Memory B cell (primary cell): ENCODE results near the gene APOL4.
"Not testable (repeated sequence)": the region's sequence is repeated elsewhere in the genome, so short reads cannot be mapped to it uniquely, and the experiment has no call there.

ENCODE experiments used
- ATAC-seq: fragments of 150-1000 bp; cut with Tn5 transposase; 2 replicates; pipeline ENCODE4 v1.10.0; 2021; ENCODE audit warnings: low read depth, mild to moderate bottlenecking, moderate library complexity
- DNase-seq, 2 donors: peaks; one replicate each; pipeline ENCODE4 v3.0.0; 2022; ENCODE audit warnings: low spot score in 2 of 2
- H3K27ac Mint-ChIP-seq: one replicate; pipeline ENCODE4 v1.8.0; 2022; ENCODE audit warnings: mild to moderate bottlenecking, moderate library complexity, mixed read lengths
- H3K27me3 Mint-ChIP-seq: one replicate; pipeline ENCODE4 v1.8.0; 2022; ENCODE audit warnings: mixed read lengths
- H3K36me3 Mint-ChIP-seq: one replicate; pipeline ENCODE4 v1.8.0; 2022; ENCODE audit warnings: mild to moderate bottlenecking, mixed read lengths
- H3K4me1 Mint-ChIP-seq: one replicate; pipeline ENCODE4 v1.8.0; 2022; ENCODE audit warnings: mixed read lengths
- H3K4me3 Mint-ChIP-seq: one replicate; pipeline ENCODE4 v1.8.0; 2022; ENCODE audit warnings: mild to moderate bottlenecking, moderate library complexity, mixed read lengths
- H3K9me3 Mint-ChIP-seq: one replicate; pipeline ENCODE4 v1.8.0; 2022; ENCODE audit warnings: mixed read lengths

The APOL4 gene

DNA sequence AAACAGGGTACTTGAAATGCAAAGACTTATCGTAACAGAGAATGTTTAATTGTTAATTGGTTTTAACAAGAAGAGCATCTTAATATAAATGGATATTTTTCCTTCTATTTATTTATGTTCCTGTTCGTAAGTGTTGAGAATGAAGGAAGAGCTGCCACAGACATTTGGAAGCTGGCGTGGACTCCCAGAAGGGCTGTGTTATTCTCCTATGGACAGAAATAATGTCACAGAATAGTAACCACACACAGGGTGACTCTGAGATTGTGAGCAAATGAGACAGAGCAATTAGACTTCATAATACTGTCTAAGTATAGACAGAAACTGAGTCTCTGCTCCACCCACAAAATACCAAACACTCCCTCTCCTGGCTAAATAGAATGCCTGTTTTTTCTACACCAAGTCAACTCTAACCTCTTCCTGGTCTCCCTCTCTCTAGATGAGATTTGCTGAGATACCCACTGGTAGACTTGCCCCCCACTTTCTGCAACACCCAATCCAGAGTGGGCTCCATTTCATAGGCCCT lies 47.1 kb downstream of the APOL4 start:
- no peak for ATAC-seq
- peaks cover 31% of the 10 kb centered on the region for H3K36me3 Mint-ChIP-seq
- peaks cover 1% of the 10 kb centered on the region for H3K9me3 Mint-ChIP-seq
- no peaks in the 10 kb centered on the region for H3K27me3 Mint-ChIP-seq
- DNase-seq, result no peak
- no peak overlapping the region for H3K4me3 Mint-ChIP-seq
- H3K27ac Mint-ChIP-seq, result peak overlapping the region; percentile 23
- peaks cover 52% of the 10 kb centered on the region for H3K4me1 Mint-ChIP-seq

DNA sequence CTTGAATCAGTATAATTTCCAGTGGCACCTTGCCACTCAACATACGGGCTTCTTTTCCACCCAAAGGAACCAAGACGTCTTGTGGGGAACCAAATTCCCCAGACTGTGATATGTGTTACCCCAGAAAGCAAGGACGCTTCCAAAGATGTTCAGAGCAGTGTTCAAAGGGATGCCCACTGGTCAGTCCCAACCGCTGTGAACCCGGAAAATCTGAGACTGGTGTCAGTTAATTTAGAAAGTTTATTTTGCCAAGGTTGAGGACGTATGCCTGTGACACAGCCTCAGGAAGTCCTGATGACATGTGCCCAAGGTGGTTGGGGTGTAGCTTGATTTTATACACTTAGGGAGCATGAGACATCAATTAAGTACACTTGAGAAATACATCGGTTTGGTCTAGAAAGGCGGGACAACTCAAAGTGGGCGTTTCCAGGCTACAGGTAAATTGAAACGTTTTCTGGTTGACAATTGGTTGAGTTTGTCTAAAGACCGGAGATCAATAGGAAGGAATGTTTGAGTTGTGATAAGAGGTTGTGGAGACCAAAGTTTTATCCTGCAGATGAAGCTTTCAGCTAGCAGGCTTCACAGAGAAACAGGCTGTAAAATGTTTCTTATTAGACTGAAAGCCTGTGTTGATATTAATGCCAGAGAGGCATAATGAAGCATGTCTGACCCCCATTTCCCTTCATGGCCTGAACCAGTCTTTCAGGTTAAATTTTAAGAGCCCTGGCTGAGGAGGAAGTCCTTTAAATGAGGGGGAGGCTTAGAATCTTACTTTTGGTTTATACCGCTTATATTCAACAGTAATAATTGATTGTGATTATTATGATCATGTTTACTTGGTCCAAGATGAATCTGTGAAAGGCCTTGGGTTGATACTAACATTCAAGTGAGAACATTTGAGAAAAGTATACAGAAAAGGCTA lies 47.8 kb downstream of the APOL4 start:
- Mint-ChIP-seq H3K36me3 (peaks cover 31% of the 10 kb centered on the region), H3K27ac (peak overlapping the region; percentile 33)

DNA sequence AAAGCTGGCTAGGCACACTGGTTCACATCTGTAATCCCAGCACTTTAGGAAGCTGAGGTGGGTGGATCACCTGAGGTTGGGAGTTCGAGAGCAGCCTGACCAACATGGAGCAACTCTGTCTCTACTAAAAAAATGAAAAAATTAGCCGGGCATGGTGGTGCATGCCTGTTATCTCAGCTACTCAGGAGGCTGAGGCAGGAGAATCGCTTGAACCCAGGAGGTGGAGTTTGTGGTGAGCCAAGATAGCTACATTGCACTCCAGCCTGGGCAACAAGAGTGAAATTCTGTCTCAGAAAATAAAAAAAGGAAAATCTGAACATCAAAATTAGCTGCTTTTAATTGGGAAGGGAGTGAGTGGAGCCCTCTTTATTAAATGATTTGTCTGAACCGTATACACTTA lies 48.8 kb downstream of the APOL4 start:
- H3K27me3 Mint-ChIP-seq, H3K27ac Mint-ChIP-seq, DNase-seq, H3K9me3 Mint-ChIP-seq, ATAC-seq, H3K4me3 Mint-ChIP-seq: not testable (repeated sequence)
- peaks cover 42% of the 10 kb centered on the region for H3K4me1 Mint-ChIP-seq
- peaks cover 35% of the 10 kb centered on the region for H3K36me3 Mint-ChIP-seq

More for the DNA sequence above, 47.8 kb downstream of the APOL4 start:
- Mint-ChIP-seq H3K27me3 (no peaks in the 10 kb centered on the region), H3K4me3 (no peak overlapping the region), H3K4me1 (peaks cover 46% of the 10 kb centered on the region), H3K9me3 (peaks cover 1% of the 10 kb centered on the region)
- ATAC-seq (no peak), DNase-seq (no peak)

DNA sequence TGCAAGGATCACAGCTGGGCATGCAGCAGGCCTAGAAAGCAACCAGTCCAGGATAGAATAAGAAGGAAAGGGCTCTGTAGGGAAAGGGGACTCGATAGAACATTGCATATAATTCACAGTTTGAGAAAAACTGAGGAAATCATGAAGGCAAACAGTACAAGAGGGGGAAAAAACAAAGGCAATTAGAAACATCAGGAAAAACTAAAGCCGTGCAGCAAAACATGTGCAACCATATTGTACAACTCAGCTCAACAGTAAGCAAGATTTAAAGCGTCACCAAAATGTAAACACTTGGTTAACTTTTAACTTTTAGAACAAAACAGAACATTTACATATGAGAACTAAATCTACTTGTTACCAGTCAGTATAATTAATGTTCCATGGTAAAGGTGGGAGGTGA lies 49.5 kb downstream of the APOL4 start:
- peaks cover 38% of the 10 kb centered on the region for H3K4me1 Mint-ChIP-seq

DNA sequence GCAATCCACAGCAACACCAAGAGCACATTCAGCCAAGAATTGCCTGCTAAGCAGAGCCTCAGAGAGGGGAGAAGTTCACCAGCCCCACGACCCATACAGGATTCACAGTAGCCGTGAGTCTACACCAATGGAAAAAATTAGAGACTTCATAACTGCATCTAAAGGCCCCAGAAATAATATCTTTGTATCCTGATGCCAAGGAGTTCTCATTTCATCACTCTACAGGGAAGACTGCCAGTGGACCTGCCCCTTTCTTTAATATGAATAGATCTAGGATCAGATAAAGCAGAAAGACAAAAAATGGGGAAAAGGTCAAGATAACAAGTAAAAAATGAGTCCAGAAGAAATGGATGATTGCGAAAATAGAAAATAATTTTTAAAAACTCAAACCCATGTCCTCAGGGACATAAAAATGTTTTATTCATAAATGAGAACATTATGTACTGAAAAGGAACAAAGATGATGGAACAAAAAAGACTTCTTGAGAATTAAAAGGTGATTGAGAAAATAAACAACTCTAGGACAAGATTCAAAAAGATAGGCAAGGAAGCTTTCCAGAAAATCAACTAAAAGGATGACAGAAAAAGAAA lies 50.5 kb downstream of the APOL4 start:
- H3K27ac Mint-ChIP-seq, result peak overlapping the region; percentile 46
- no peaks in the 10 kb centered on the region for H3K27me3 Mint-ChIP-seq
- ATAC-seq (no peak), DNase-seq (no peak)
- no peak overlapping the region for H3K4me3 Mint-ChIP-seq
- peaks cover 1% of the 10 kb centered on the region for H3K9me3 Mint-ChIP-seq
- peaks cover 29% of the 10 kb centered on the region for H3K4me1 Mint-ChIP-seq
- H3K36me3 Mint-ChIP-seq, result peaks cover 35% of the 10 kb centered on the region

More for the DNA sequence above, 49.5 kb downstream of the APOL4 start:
- no peak overlapping the region for H3K27ac Mint-ChIP-seq
- H3K27me3 Mint-ChIP-seq, result no peaks in the 10 kb centered on the region
- ATAC-seq (no peak), DNase-seq (no peak)
- no peak overlapping the region for H3K4me3 Mint-ChIP-seq
- peaks cover 37% of the 10 kb centered on the region for H3K36me3 Mint-ChIP-seq
- H3K9me3 Mint-ChIP-seq, result peaks cover 1% of the 10 kb centered on the region

DNA sequence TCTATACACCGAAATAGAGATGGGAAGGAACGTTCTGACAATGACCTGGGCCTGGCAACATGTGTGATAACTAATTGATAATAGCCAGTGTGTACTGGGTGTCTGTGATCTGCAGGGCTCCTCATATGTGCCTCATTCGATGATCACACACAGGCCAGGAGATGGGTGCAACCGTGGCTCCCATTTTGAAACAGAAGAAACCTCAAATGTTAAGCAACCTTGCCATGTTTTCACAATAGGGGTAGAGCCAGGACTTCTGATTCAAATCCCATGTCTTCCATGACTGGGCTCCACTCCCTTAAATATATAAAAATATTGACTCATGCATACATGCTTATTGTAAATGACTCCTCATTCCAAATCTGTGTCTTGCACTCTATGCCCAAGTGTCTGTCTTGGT lies 52.2 kb downstream of the APOL4 start:
- H3K9me3 Mint-ChIP-seq, result peaks cover 1% of the 10 kb centered on the region
- H3K4me1 Mint-ChIP-seq, result peaks cover 19% of the 10 kb centered on the region
- H3K27ac Mint-ChIP-seq, result peak overlapping the region; percentile 24
- DNase-seq (no peak), ATAC-seq (no peak)
- H3K27me3 Mint-ChIP-seq, result no peaks in the 10 kb centered on the region
- H3K36me3 Mint-ChIP-seq, result peaks cover 31% of the 10 kb centered on the region
- H3K4me3 Mint-ChIP-seq, result no peak overlapping the region

DNA sequence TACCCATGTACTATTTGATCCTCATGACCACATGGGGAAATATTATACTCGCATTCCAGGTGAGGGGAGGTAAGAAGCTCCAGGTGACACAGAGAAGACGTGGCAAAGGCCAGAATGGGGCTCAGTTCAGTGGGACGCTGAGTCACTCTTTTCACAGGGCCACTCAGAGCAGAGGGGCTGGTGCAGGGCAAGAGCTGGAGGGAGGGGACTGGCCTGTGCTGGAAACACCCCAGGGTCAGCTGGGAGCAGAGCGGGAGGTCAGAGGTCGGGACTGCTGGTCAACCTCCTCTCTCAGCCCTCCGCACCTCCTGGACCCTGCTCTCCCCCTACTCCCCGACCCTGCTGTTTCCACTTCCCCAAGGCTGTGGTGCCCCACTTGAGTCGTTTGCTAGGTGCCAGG lies 53.2 kb downstream of the APOL4 start:
- Mint-ChIP-seq H3K36me3 (peaks cover 29% of the 10 kb centered on the region), H3K4me3 (no peak overlapping the region), H3K27me3 (no peaks in the 10 kb centered on the region), H3K4me1 (peaks cover 15% of the 10 kb centered on the region), H3K27ac (peak overlapping the region; percentile 73), H3K9me3 (peaks cover 1% of the 10 kb centered on the region)
- no peak for DNase-seq
- no peak for ATAC-seq

DNA sequence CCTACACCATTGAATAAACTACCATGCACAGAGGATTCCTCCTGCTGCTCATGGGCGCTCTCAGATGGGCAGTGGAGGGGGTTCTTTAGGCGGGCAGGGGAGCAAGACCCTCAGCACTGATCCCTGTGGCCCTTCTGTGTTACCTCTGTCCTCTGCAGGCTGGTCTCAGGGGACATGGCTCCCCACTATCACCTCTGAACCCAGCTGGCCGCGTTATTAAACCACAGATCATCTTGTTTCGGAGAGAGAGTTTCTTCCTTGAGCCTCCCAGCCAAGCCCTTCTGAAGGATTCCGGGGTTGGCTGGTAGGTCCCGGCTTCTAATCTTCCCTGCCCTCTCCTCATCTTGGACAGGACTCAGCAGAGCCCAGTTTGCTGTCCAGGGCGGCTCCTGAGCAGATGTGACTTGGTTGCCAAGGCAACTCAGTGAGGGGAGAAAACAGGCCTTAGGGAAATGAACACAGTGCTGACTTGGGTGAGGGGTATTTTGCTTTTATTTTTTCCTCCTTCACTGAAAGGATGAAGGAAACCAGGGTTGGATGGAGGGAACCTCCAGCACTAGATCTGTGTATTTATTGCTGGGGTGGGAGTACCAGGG lies 54.3 kb downstream of the APOL4 start:
- H3K4me1 Mint-ChIP-seq, result peaks cover 15% of the 10 kb centered on the region
- H3K36me3 Mint-ChIP-seq, result peaks cover 34% of the 10 kb centered on the region
- ATAC-seq, result no peak
- no peak overlapping the region for H3K4me3 Mint-ChIP-seq
- peak overlapping the region; percentile 73 for H3K27ac Mint-ChIP-seq
- H3K27me3 Mint-ChIP-seq, result no peaks in the 10 kb centered on the region
- peaks cover 1% of the 10 kb centered on the region for H3K9me3 Mint-ChIP-seq
- no peak for DNase-seq

DNA sequence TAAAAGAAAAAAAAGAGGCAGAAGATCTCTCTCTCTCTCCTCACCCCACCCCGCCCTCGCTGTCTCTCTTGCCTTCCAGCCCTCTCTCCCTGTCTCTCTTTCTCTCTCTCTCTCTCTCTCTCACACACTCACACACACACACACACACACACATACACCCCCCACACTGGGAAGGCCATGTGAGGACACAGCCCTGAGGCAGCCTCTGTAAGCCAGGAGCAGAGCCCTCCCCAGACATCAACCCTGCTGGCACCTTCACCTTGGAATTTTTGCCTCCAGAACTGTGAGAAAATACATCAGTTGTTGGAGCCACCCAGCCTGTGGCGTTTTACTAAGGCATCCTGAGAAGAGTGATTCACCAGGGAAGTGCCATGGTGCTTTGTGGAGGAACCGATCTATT lies 55.7 kb downstream of the APOL4 start:
- peaks cover 35% of the 10 kb centered on the region for H3K36me3 Mint-ChIP-seq

DNA sequence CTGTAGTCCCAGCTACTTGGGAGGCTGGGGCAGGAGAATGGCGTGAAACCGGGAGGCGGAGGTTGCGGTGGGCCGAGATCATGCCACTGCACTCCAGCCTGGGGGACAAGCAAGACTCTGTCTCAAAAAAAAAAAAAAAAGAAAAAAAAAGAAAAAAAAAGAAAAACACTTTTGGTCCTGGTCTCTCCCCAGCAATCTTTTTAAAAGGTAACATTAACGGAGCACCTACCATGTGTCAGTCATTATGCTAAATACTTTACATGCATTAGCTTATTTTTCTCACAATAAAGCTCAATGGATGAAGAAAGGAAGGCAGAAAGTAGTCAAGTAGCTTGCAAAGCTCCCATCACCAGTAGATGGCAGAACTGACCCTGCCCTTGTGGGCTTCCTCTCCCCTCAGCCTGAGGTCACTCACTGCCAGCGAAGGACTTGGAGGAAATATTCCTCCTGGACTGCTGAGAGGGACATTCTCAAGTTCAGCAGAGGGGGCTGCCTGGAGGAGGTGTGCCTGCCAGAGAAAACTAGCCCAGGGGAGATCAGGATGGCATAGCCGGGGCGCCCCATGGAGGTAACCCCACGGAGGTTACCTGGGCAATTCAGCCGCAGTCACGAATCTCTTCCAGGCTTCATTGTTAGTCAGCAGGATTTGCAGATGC lies 56.6 kb downstream of the APOL4 start:
- Mint-ChIP-seq H3K9me3 (no peaks in the 10 kb centered on the region), H3K4me1 (peaks cover 5% of the 10 kb centered on the region), H3K27ac (no peak overlapping the region), H3K4me3 (no peak overlapping the region), H3K36me3 (peaks cover 39% of the 10 kb centered on the region), H3K27me3 (no peaks in the 10 kb centered on the region)
- peak; percentile 64 for ATAC-seq
- DNase-seq, result no peak

More for the DNA sequence above, 55.7 kb downstream of the APOL4 start:
- H3K4me1 Mint-ChIP-seq, result peaks cover 6% of the 10 kb centered on the region
- H3K27me3 Mint-ChIP-seq, result no peaks in the 10 kb centered on the region
- ATAC-seq (no peak), DNase-seq (no peak)
- peak overlapping the region; percentile 46 for H3K27ac Mint-ChIP-seq
- no peak overlapping the region for H3K4me3 Mint-ChIP-seq
- no peaks in the 10 kb centered on the region for H3K9me3 Mint-ChIP-seq

DNA sequence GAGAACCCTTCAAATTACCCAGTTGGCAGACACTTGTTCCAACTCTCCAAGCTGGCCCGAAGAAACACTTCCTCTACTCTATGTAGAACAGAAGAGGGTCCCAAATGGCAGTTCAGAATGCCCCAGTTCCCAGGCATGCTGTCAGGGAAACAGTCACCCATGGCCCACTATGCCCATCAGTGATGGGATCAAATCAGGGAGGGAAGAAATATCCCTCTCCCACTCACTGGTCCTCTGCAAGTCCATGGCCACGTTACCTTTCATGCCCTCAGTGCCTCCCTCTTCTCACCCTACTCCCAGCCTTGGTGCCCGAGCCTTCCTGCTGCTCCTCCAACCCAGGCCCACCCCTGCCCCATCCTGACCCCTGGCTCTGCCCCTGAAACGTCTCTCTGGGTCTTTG lies 57.7 kb downstream of the APOL4 start:
- no peaks in the 10 kb centered on the region for H3K9me3 Mint-ChIP-seq
- no peak overlapping the region for H3K27ac Mint-ChIP-seq
- H3K36me3 Mint-ChIP-seq, result peaks cover 40% of the 10 kb centered on the region
- H3K4me3 Mint-ChIP-seq, result no peak overlapping the region
- H3K4me1 Mint-ChIP-seq, result peaks cover 5% of the 10 kb centered on the region
- DNase-seq (no peak), ATAC-seq (no peak)
- H3K27me3 Mint-ChIP-seq, result no peaks in the 10 kb centered on the region

DNA sequence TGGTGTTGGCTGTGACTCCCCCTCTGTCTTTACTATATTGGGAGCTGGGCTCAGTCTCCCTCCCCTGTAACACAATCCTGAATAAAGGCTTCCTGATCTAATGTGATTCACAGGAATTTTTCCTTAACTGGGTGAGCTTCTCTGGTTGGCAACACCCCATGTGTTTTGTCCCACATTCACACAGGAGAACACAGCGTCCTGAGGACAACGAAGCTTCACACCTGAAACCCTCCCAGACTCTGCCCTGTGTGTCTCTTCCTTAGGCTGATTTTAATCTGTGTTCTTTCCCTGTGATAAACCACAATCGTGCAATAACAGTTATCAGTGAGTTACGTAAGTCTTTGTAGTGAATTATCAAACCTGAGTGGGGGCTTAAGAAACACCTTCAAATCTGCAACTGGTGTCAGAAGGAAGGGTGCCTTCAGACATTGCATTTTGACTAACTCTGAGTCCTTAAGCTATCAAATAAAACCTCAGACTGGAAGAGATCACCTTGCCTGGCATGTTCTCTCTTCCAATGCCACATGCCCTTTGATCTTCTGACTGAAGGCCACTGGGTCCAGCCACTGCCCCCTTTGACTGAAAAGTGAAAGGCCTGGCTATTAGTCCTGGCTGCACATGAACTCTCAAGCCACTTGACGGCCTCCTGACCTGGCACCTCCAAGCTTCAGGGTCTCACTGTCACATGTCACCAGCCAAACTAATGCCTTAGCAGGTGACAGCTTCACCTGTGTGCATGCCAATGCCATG lies 58.4 kb downstream of the APOL4 start:
- H3K27me3 Mint-ChIP-seq, result no peaks in the 10 kb centered on the region
- no peak overlapping the region for H3K4me3 Mint-ChIP-seq
- no peaks in the 10 kb centered on the region for H3K9me3 Mint-ChIP-seq
- peak overlapping the region; percentile 31 for H3K27ac Mint-ChIP-seq
- ATAC-seq (no peak), DNase-seq (no peak)
- H3K36me3 Mint-ChIP-seq, result peaks cover 40% of the 10 kb centered on the region
- peaks cover 4% of the 10 kb centered on the region for H3K4me1 Mint-ChIP-seq

DNA sequence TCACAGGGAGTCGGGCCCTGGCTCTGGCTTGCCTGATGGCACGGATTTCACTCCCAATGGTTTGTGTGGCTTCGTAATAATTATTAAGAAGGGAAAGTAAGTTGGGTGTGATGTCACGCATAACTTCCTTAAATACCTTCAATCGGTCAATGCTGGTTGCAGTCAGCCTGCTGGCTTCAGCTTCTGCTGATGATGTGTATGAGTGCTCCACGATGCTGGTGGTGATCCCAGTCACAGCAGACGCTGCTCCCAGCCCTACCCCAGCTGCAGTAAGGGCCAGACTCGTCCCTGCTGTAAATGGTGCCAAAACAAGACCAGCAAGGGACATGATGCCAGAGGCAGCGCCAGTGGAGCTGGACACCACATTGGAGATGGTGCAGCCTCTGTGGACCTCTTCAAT lies 60.1 kb downstream of the APOL4 start:
- no peaks in the 10 kb centered on the region for H3K27me3 Mint-ChIP-seq
- H3K27ac Mint-ChIP-seq, result no peak overlapping the region
- H3K9me3 Mint-ChIP-seq, result no peaks in the 10 kb centered on the region
- no peak overlapping the region for H3K4me3 Mint-ChIP-seq
- ATAC-seq (no peak), DNase-seq (no peak)
- H3K4me1 Mint-ChIP-seq, result peaks cover 3% of the 10 kb centered on the region
- peaks cover 34% of the 10 kb centered on the region for H3K36me3 Mint-ChIP-seq
